C1 segment of cervical spinal cord (tissue), 14 donors: ENCODE results near the gene SMAD7.

Experiments
- DNase-seq, 14 donors: peaks; one replicate each; lab custom pipeline; 2025; lab: John Stamatoyannopoulos, UW

SMAD7 gene

DNA sequence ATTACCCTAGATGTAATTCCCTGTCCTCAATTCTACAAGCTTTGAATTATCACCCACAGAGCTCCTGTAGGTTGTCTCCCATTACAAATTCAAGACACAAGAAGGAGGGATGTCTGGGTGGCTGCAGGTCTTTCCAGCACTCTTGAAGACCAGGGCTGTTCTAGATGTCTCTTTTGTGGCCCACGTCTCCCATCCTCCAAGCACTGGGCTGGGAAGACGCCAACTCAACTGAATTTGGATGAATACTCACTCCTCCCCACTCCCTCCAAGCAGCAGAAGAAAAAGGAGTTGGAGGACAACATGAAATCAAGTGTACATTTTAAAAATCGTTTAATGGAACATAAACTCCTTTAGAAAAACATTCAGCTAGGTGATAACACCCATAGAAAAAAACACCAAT, 31.2 kb downstream of the SMAD7 start:
- DNase-seq = peak in 1 of 14 donors; percentile 3

DNA sequence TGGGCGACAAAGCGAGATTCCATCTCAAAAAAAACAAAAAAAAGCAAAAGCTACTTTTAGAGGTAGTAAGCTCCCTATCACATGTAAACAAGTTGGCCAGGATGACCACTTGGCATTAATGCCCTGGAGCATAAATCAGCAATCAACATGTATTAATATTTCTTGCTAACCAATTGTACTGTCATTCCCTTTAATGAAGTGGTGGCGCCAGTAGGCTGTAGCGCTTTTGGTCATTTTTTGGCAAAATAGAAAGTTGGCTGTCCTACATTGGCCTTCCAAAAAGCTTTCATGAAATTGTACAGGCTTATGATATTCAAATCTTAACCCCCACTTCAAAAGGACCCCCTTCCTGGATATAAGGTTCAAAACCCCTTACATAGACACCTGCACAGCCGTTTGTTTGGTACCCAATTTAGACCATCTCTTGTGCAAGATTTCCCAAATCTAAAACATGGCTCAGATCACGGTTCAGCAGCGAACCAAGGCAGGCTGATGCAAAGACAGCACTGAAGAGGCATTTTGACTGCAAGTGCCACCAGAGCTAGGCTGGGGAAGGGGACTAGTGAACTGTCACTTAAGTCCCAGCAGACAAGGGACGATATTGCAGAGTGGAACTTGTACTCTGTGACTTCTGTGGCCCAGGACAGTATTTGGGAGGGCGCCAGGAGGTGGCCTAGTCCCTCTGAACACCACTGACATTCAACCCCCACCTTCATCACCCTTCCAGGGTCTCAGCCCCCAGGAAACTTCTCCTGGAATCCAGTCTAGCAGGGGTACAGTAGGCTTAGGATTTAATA, 31.9 kb downstream of the SMAD7 start:
- DNase-seq = no peak

DNA sequence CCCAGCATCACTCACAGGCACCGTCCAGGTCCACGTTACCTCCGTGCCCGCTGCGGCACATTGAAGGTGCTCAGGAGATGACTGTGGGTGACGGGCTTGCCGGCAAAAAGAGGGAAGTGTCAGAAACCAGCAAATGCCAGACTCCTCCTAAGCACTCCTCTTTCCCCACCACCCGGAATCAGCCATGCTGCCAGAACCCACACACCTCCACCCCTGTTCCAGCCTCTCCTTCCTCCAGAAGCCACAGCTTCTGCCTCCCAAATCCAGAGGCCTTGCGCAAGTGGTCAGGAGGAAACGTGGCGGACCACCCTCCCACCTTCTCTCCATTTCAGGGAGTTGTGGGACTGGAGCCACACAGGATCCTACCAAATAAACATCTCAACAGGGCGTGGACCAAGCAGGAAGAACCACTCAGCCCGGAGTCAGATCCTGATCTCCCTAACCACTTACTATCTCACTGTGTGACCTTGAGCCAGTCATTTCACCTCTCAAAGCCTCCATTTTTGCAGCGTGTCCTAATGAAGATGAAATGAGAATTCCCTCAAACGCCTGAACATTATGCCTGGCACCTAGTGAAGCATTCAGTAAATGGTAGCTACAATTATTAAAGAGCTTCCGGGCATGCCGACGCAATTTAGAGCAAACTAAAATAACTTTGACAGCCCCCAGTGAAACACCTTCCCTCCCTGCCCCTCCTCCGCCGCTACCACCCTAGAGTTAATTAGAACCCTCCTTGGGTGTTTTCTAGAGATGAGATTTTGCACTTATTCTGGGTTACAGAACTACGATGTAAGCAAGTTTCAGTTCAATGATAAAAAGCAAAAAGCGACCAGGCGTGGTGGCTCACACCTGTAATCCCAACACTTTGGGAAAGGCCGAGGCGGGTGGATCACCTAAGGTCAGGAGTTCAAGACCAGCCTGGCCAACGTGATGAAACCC, 32.9 kb downstream of the SMAD7 start:
- no peak for DNase-seq

DNA sequence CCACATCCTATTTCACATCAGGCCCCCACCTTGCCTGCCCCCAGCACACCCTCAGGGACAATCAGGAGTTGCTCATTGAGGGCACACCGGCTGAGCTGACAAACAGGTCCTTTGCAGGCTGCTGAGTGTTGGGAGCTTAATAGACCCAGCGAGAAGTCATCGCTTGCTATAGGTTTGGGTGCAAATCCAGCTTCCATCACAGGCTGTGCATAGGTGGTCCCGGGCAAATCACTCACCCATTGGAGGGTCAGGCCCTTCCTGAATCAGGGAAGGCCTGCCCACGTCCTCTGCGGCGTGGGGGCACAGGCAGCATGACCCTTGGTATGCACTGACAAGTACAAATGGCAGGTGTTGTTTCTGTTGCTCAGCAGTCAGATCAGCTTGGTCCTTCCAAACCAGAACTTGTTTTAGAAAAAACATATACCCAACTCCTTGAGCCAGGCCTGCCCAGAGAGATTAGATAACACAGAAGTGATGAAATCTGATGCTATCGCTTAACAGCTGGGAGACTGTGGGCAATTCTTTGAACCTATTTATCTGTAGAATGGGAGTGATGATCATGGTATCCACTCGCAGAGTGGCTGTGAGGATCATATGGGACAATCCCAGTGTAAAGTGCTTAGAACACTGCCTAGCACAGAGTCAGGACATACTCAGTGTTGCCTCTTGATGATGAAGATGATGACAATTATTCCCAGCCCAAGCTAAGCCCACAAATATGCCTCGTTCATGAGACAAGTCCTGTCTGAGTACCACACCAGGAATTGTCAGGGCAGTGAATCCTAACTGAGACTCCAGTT, 34.9 kb downstream of the SMAD7 start:
- no peak for DNase-seq

DNA sequence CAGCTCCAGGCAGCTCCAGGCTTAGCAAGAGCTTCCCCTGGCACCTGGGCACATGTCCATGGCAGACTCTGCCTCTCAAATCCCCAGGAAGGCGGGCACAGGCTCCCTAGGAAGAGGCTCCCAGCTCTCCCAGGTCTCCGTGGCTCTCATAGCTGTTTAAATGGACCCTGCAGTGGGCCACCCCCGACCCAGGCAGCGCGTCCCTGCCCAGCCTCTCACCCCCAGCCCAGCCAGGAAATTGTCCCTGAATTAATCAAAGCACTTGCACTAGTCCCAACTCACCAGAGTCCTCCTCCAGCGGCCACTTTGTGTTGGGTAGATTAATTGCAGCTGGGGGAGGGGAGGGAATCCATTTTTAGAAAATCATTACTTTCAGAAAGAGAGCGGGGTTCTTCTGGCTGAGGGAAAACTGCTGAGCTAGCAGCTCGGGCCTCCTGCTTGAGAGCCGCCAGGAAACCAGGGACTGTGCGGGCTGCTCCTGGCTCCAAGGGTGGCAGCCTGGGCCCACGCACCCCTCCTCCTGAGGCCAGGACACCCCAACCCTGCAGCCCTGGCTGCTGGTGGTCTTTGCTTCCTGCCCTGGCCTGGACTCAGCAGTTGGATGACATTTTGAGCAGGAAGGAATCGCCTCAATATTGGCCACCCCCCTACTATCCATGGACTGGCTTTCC, 36.0 kb downstream of the SMAD7 start:
- peak in 1 of 14 donors; percentile 10 for DNase-seq

DNA sequence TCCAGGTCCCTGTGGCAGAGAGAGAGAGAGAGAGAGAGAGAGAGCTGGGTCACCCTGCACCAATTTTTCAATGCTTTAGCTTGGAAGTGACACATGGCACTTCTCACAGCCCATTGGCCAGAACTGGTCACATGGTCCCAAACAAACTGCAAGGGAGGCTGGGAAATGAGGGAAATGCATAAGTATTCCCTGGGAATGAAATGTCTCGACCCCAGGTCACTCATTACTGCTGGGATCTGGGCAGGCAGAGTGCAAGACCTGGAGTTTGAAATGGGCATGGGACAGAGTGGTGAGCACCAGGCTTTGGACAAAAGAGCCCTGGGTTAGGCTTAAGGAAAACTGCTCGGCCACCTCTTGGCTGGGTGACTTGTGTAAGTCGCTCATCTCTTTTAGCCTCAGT, 37.0 kb downstream of the SMAD7 start:
- DNase-seq = no peak

DNA sequence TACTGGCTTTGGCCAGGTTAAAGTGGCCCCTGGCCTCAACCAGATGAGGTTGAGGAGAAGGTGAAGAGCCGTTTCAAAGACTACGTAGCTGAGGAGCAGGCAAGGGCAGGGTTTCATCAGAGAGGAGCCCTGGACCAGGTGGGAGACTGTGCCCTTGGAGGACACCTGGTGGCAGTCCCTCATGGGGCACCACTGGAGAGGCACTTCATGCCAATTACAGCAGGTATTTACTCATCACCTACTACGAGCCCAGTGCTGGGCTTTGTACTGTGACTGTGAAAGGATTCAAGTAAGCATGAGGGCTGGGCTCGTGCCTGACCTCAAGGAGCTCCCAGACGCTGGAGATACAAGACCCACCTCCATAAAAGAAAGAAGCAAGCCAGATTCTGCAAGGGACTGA, 37.6 kb downstream of the SMAD7 start:
- no peak for DNase-seq

DNA sequence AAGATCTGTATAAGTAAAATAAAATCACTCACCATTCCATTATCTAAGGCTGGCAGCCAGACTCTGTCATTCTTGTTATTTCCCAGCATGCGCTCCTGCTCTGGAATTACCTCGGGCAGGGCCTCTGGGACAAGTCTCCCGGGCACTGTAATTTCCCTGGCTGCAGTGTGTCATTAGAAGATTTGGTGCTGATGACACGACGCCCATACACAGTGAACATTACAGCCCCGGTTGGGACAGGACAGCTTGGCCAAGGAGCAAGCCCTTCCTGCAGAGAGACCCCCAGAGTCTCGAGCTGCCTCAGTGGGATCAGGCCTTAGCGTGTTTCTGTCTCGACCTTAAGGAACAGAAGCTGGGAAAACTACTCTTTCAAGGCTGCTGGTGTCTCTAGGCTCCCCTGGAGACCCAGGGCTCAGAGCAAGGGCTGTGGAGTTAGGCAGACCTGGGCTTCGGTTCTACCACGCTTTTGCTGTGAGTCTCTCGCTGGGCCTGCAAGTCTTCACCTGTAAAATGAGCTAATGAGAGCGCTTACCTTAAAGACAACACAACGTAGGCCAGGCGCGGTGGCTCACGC, 39.7 kb downstream of the SMAD7 start:
- no peak for DNase-seq

DNA sequence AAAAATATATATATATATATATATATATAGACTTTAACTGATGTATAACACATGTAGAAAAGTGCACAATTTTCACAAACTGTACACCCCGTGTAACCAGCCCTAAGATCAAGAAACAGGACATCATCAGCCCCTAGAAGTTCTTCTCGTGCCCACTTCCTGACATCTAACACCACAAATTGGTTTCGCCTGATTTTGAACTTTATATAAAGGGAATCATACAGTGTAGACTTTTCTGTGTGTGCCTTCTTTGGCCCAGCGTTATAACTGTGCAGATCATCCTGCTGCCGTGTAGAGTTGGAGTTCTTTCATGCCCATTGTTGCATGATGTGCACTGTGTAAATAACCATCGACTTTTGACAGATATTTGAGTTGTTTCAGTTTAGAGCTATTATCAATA, 41.0 kb downstream of the SMAD7 start:
- DNase-seq = no peak

DNA sequence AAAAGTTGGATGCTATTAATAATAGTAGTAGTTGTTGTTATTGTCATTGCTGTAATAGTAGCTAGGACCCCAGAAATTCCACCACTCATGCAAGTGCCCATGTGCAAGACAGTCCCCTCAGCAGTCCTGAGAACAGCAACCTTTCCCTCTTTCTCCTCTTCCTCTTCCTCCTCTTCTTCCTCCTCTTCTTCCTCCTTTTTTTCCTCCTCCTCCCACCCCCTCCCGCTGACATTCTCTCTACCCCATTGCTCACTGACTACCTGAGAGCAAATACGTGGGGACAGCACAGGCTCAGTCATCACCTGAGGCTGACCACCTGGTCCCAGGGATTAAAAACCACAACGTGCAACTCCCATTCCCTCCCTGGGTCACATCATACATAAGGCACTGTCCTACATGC, 41.8 kb downstream of the SMAD7 start:
- DNase-seq = no peak

DNA sequence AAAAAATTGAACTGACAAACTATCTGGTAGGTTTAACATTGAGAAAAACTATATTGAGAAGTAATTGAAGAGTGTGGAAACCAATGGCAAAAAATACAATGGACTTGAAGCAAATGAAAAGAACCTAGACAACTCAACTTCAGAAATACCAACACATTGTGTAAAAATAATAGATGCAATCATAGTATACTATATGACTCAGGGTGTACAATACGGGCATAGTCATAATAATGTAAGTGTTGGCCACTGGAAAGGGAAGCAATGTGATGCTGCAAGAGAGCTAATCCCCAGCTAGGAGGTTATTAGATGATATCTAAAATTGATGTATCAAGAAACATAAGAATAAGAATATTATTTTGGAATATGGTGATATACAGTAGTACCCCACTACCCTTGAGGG, 45.3 kb downstream of the SMAD7 start:
- DNase-seq = no peak

DNA sequence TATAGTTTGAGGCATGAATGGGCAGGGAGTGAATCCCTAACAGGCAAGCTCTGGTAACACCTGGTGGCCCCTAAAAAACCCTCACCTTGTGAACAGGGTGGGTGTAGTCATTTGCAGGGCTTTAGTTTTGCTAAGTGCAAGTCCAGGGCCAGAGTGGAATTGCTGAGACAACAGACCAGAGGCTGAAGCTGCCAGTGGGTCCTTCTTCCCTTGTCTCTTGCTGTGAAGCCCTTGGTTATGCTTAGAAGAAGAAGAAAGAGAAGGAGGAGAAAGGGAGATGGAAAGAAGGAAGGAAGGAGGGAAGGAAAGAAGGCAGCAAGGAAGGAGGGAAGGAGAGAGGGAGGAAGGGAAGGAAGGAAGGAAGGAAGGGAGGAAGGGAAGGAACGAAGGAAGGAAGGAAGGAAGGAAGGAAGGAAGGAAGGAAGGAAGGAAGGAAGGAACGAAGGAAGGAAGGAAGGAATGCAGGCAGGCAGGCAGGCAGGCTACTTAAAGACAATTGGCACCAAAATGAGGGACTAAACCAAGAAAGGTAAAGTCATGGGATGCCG, 45.8 kb downstream of the SMAD7 start:
- no peak for DNase-seq

DNA sequence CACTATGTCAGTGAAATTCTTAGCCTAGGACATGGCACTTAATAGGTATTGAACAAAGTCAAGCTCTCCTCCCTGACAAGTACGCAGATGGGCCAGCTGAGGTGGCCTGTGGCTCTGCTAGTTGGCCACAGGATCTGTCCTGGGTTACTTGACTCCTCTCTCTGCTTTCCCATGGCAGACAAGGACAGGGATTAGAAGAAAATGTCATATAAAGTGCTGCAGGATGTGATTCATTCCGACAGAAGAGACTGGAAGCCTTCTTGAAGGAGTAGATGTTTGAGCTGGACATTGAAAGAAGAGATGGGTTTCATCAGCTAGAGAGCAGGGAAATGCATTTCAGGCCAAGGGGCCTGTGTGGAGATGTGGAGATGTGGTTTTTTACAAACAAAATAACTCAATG, 46.7 kb downstream of the SMAD7 start:
- no peak for DNase-seq

DNA sequence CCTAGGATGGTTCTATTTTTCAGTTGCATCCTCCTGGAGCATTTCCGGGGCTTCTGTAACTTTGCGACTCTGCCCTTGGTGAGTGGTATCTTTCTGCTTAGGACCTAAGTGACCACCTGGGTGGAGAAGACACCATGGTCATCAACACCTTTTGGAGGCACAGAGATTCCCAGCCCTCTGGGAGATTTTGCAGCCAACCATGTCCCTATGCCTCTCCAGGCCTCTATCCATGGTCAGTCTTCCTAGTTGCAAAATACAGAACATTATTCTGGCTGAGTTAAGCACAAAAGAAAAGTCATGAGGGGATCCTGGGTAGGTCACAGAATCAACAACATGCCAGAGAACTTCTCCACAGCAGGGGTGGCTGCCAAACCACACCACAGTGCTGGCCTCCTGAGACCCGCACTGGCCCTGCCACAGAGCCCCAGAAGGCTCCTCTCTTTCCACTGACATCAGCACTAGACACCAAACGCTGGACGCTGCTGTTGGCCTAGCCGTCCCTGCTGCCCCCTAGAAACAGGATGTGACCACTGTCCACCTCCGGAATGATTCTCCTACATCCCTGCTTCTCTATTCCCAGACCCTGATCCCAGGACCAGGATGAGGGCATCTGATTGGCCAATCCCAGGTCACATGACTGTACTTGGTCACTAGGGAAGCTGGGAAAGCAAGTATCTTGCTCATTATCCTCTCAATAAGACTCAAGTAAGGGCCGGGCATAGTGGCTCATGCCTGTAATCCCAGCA, 47.7 kb downstream of the SMAD7 start:
- peak in 5 of 14 donors; percentile 3 to 62 (median 31) for DNase-seq

DNA sequence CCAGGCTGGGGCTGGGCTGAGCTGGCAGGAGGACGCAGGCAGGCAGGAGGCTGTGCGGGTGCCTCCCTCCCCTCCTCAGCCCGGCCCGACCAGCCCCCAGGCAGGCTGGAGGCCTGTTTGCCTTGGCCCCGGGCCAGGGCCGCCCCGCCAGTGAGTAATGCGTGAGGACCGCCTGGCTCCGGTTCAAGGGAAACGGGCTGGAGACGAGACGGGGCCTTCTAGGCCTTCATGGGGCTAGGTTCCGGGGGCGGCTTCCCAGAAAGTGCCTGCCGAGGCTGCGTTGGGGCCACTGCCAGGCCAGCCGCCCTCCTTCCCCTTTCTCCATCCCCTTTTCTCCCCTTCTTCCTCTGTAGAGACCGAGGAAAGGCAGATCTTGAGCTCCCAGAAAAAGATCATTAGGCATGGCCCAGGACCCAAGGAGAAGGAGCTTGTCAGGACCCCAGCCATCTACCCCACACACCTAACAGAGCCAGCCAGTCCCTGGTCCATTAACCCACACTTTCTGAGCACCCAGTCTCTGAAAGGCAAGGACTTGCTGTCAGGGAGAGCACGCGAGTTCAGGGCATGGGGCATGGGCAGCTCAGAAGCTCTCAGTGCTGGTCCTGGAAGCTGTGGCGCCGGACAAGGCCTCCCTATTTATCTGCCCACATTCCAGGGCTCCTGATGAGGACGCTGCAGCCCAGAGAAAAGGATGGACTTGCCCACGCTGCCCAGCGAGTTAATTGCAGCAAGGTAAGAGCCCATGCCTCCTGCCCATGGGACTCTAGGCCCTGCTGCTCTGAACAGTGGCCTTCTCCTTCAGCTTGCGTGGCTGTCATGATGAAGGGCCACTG, 48.5 kb downstream of the SMAD7 start:
- DNase-seq = peak in 11 of 14 donors; percentile 5 to 86 (median 57)

DNA sequence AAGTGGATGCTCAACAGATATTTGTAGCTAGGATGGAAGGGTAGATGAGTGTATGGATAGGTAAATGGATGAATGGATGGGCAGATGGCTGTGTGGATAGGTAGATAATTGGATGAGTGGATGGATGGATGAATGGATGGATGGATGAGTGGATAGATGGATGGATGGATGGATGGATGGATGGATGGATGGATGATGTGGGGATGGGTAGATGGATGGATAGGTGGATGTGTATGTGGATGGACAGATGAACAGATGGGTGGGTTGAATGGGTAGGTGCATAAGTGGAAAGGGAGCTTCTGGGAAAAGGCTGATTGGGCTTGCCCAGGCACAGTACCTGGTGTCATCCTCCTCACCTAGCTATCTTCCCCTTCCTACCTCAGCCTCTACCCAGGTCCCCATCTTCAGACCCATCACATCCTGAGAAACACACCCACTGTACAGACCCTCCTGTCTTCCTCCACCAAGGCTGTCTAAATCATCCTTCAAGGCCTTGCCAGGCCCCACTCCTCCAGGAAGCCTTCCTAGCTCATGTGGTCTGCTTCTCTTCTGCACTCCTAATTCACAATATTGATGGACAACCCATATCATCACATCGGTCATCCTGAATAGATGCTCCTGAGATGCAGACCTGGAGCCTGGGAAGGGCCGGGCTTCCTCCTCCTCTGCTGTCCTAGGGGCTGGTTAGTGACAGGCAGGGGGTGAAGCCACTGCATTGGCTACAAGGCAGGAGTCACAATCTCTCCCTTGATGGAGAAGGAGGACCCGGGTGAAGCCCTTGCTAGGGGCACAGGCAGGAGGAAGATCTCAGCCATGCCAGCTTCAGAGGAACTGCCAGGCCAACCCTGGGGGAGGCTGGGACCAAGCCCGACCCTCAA, 49.4 kb downstream of the SMAD7 start:
- DNase-seq = no peak

DNA sequence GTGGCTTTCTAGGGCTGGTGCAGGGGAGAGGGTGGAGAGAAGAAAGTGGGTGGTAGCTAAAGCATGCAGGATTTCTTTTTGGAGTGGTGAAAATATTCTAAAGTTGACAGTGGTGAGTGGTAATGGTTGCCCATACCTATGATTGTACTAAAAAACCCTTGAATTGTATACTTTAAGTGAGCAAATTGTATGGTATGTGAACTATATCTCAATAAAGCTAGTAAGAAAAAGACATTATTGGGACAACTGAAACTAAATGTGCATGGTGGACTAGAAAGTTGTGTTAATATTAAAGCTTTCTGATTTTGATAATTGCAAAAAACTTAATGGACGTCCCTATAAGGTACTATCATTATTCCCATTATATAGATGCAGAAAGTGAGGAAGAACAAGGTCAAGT, 50.3 kb downstream of the SMAD7 start:
- no peak for DNase-seq

DNA sequence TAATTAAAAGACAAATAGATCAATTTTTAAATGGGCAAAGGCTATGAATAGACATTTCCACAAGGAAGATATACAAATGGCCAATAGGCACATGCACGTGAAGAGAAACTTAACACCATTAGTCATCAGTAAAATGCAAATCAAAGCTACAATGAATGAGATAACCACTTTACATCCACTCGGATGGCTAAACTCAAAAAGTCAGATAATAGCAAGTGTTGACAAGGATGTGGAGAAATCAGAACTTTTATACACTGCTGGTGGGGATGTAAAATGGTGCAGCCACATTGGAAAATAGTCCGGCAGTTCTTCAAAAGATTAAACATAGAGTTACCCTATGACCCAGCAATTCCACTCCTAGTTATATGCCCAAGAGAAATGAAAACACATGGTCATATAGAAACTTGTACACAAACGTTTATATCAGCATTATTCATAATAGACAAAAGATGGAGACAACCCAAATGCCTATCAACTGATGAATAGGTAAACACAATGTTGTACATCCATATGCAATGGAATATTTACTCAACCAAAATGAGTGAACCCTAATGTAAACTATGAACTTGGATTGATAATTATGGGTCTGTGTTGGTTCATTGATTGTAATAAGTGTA, 51.1 kb downstream of the SMAD7 start:
- no peak for DNase-seq
